ACC112 (cell line): Measurements from ENCODE around the gene RHBDD1.

Source experiments
- H2AFZ ChIP-seq: fragments of 200-600 bp; sonication (generic); one replicate; pipeline ENCODE4 v1.6.0; 2017; ENCODE audit warnings: antibody characterized with exemption, low read length; ENCODE audit not compliant: unreplicated experiment
- H3K27ac ChIP-seq: fragments of 200-600 bp; sonication (generic); 2 replicates; pipeline ENCODE4 v1.5.1; 2014; ENCODE audit warnings: low read depth, mild to moderate bottlenecking, antibody characterized with exemption, low read length, moderate library complexity
- H3K27me3 ChIP-seq: fragments of 200-600 bp; sonication (generic); 2 replicates; pipeline ENCODE4 v1.6.1; 2014; ENCODE audit warnings: mild to moderate bottlenecking, antibody characterized with exemption, low read length, moderate library complexity, mixed read lengths; ENCODE audit not compliant: insufficient read depth
- H3K36me3 ChIP-seq: fragments of 200-600 bp; sonication (generic); 2 replicates; pipeline ENCODE4 v1.6.1; 2016; ENCODE audit warnings: mild to moderate bottlenecking, antibody characterized with exemption, low read length, moderate library complexity, mixed read lengths; ENCODE audit not compliant: insufficient read depth
- H3K4me1 ChIP-seq: fragments of 200-600 bp; sonication (generic); one replicate; pipeline ENCODE4 v1.6.1; 2016; ENCODE audit warnings: low read length, mixed read lengths; ENCODE audit not compliant: insufficient read depth, unreplicated experiment, control insufficient read depth
- H3K4me3 ChIP-seq: fragments of 200-600 bp; sonication (generic); 2 replicates; pipeline ENCODE4 v1.5.1; 2014; ENCODE audit warnings: mild to moderate bottlenecking, low read depth, low read length
- H3K79me2 ChIP-seq: fragments of 200-600 bp; sonication (generic); one replicate; pipeline ENCODE4 v1.6.0; 2016; ENCODE audit warnings: low read length; ENCODE audit not compliant: control insufficient read depth, unreplicated experiment, insufficient read depth

The RHBDD1 gene

DNA sequence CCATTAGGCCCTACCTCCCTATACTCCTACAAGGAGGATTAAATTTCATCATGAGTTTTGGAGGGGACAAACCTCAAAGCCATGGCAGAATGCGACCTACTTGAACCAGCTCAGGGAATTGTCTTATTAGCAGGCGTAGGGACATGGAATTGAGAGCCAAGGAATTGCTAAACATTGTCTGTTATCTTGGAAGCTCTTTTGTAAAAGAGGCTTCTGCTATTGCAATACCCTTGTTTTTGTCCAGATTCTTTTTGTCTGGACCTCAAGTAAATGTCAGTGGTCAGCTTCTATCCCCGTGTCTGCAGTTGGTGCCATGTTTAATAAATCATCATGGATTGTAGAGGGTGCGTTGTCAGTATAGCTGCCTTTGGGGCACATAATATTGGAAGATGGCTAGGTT, 62.3 kb downstream of the RHBDD1 start:
- Histone ChIP-seq H3K4me3 (no peak overlapping the region), H3K36me3 (no peaks in the 10 kb centered on the region), H3K79me2 (no peaks in the 10 kb centered on the region), H3K27ac (no peak overlapping the region), H3K4me1 (peaks cover 16% of the 10 kb centered on the region), H2AFZ (no peak overlapping the region), H3K27me3 (no peaks in the 10 kb centered on the region)

DNA sequence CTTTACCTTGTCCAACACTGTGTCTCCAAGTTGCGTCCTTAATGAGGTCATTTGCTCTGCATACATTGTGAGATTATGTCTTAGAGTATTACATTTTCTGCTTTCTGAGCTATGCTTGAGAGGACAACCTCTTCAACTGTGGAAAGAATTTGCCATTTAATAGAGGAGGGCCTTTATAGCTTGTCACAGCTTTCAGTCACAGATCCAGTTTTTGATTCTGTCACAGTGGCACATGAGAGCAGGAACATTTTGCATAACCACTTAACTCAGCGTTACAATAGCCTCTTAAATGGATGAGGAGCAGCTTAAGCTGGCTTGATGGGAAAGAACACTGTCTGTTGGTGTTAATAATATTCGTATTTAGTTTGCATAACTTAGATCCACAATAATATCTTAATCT, 63.0 kb downstream of the RHBDD1 start:
- Histone ChIP-seq H3K4me1 (peaks cover 16% of the 10 kb centered on the region), H2AFZ (no peak overlapping the region), H3K79me2 (no peaks in the 10 kb centered on the region), H3K27me3 (no peaks in the 10 kb centered on the region), H3K4me3 (no peak overlapping the region), H3K36me3 (no peaks in the 10 kb centered on the region), H3K27ac (no peak overlapping the region)

DNA sequence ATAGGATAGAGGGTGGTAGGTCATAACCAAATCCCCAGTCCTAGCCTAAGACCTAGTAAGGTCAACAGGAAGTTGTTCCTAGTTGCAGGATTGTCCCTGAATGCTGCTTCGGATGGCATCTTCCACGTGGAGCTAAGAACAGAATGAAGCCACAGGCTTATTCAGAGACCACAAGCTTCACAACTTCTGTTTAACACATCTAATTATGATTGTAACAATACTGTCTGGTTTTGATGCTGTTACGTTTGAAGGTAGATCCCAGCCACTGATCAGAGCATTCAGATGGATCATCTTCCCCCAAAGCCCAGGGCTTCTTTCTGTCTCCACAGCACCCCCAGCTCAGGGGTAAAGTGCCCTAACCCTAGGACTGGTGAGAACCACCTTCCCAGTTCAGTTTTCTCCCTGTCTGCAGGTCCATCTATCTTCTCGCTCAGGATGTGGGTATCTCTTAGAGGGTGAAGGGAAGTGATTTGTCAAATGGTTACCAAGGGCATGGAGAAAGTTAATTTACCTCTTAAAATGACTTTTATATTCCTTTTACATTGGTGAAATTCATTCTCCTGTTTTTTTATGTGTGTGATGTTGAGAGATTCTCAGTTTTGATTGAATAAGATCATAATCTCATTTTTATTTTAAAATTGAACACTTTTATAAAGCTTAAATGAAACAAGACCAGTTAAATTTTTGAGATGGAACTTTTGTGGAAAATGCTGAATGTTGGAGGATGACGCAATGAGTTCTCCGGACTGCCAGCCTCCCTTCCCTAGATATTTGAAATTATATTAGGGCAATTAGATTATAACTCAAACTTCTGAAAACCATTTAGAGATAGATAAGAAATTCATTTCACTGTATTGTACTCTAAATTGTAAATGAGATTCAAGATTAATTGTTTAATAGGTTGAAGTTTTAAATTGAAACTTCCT, 66.5 kb downstream of the RHBDD1 start:
- peak overlapping the region; percentile 35 for H3K4me3 ChIP-seq
- no peaks in the 10 kb centered on the region for H3K27me3 ChIP-seq
- H3K4me1 ChIP-seq = peaks cover 21% of the 10 kb centered on the region

DNA sequence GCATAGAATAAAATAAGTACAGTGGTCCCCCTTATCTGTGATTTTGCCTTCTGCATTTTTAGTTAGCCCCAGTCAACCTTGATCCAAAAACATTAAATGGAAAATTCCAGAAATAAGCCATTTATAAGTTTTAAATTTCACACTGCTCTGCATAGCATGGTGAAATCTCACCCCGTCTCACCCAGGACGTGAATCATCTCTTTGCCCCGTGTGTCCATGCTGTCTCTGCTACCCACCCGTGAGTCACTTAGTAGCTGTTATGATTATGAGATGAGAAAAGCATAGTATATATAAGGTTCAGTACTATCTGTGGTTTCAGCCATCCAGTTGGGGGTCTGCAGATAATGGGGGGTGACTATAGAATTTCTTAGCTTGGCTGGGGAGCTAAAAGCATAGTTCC, 67.3 kb downstream of the RHBDD1 start:
- H3K27me3 ChIP-seq = no peaks in the 10 kb centered on the region
- peak overlapping the region; percentile 35 for H3K4me3 ChIP-seq
- H3K79me2 ChIP-seq = no peaks in the 10 kb centered on the region
- no peak overlapping the region for H2AFZ ChIP-seq
- H3K27ac ChIP-seq = peak overlapping the region; percentile 68
- H3K36me3 ChIP-seq = no peaks in the 10 kb centered on the region
- peaks cover 21% of the 10 kb centered on the region for H3K4me1 ChIP-seq

More for the DNA sequence above, 66.5 kb downstream of the RHBDD1 start:
- peak overlapping the region; percentile 68 for H3K27ac ChIP-seq
- H3K79me2 ChIP-seq = no peaks in the 10 kb centered on the region
- no peaks in the 10 kb centered on the region for H3K36me3 ChIP-seq
- peak overlapping the region; percentile 55 for H2AFZ ChIP-seq

DNA sequence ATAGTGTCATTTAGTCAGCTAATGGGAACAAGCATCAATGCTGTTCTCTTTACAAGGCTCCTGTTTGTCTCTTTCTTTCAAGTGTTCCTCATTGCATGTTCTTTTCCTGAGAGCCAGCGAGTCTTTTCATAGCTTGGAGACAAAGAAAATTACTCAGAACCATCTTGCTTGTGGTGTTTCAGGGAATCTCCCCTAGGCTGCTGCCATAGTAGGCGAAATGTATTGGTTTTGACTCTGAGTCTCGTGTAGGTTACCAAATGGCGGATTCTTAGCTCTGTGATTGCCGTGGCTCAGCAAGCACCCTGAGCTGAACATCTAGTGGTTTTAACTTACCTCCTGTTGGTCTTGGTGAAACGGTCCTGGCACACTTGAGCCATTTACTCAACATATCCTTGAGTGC, 68.7 kb downstream of the RHBDD1 start:
- Histone ChIP-seq H3K36me3 (no peaks in the 10 kb centered on the region), H2AFZ (no peak overlapping the region), H3K4me3 (no peak overlapping the region), H3K79me2 (no peaks in the 10 kb centered on the region), H3K4me1 (peaks cover 21% of the 10 kb centered on the region), H3K27me3 (no peaks in the 10 kb centered on the region), H3K27ac (no peak overlapping the region)

DNA sequence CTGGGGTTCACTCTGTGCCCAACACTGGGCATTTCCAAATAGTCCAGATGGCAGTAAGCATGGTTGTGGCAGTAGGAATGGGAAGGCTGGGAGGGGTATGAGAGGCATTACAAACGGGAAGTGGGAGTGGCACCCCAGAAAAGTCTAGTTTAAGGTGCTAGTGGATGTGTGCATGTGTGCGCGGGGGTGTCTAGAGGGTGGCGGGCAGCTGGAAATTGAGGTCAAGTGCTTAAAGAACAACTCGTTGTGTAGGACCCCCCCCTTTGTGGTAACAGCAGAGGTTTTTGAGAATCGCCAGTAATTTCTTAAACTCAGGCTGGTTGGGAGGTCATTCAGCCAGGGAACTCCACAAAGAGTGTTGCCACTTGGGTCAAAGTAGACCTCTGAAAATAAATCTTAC, 69.9 kb downstream of the RHBDD1 start:
- H3K4me3 ChIP-seq = no peak overlapping the region

DNA sequence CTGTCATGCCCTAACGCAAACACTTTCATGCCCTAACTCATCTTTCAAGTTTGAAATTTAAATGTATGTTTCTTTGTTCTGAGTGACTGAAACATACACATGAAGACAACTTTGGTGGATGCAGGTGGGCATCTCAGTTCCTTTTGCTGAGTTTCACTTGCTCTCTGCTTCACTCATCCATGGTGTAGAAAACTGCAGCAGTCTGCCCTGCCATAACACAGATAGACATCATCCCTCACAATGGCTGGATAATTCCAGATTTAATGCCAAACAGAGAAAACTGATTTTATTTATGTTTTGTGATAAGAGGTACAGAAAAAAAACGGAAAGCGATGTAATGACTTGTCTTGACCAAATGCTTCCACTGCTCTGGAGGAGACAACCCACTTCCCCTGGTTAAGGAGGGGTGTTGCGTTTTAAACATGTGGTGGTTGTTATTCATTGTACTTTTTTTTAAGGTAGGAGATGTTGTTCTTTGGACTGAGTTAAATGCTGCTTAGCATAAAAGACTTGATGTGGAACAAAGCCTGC, 70.4 kb downstream of the RHBDD1 start:
- Histone ChIP-seq H2AFZ (no peak overlapping the region), H3K4me3 (no peak overlapping the region), H3K79me2 (no peaks in the 10 kb centered on the region), H3K27me3 (no peaks in the 10 kb centered on the region), H3K27ac (no peak overlapping the region), H3K36me3 (no peaks in the 10 kb centered on the region), H3K4me1 (peaks cover 21% of the 10 kb centered on the region)

More for the DNA sequence above, 69.9 kb downstream of the RHBDD1 start:
- Histone ChIP-seq H3K27ac (no peak overlapping the region), H3K79me2 (no peaks in the 10 kb centered on the region), H3K36me3 (no peaks in the 10 kb centered on the region), H3K4me1 (peaks cover 21% of the 10 kb centered on the region), H3K27me3 (no peaks in the 10 kb centered on the region), H2AFZ (no peak overlapping the region)

DNA sequence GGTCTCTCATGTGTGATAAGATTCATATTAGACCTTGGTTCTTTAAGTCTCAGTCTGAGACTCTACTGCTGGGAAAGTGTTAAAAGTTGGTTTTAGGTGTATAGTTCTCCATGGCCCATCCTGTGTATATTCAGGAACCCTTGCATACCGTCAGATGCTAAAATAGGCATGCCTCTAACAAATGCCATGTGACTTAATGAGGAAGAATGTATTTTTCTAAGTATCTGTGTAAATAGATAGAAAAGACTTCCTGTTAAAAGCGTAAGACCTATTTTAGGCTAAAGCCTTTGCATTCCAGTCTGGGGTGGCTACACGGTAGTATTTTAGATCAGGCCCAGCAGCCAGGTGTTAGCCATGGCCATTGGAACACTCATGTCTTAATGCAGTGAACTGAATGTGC, 73.3 kb downstream of the RHBDD1 start:
- H3K36me3 ChIP-seq = no peaks in the 10 kb centered on the region
- H3K4me3 ChIP-seq = no peak overlapping the region
- H3K79me2 ChIP-seq = no peaks in the 10 kb centered on the region
- no peak overlapping the region for H3K27ac ChIP-seq
- peaks cover 2% of the 10 kb centered on the region for H3K4me1 ChIP-seq
- no peak overlapping the region for H2AFZ ChIP-seq
- no peaks in the 10 kb centered on the region for H3K27me3 ChIP-seq

DNA sequence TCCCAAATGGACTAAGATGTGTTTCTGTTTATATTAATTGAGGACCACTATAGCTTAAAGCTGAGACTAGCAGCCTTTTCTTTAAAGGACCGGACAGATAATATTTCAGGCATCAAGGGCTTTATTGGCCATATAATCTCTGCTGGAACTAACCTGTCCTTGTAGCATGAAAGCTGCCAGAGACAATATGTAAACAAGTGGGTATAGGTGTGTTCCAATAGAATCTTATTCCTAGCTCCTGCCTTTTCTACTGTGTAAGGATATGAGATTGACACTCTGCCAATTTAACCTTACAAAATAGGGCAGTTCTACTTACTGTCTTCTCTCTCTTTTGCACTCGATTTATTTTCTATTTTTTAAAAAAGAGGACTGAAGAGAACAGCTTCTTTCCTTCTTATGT, 74.0 kb downstream of the RHBDD1 start:
- no peaks in the 10 kb centered on the region for H3K4me1 ChIP-seq
- no peaks in the 10 kb centered on the region for H3K36me3 ChIP-seq
- no peaks in the 10 kb centered on the region for H3K27me3 ChIP-seq
- no peaks in the 10 kb centered on the region for H3K79me2 ChIP-seq
- no peak overlapping the region for H3K27ac ChIP-seq
- no peak overlapping the region for H3K4me3 ChIP-seq
- no peak overlapping the region for H2AFZ ChIP-seq

DNA sequence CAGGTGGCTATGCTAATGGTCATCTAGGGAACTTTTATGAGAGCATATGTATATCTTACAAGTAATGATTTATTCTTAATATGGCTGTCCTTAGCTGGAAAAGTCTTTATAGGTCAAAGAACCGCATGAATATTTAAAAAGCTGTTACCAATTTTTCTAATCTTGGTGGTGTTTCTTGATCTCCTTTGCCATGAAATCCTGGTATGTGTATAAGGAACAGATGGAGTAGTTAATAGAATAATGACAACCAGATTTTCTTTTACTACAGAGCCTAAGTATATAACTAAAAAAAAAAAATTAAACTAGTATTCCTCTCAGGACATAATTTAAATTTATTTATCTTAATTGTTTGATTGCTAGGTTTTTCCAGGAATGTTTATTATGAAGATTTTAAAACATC, 74.5 kb downstream of the RHBDD1 start:
- Histone ChIP-seq H3K27ac (no peak overlapping the region), H3K4me1 (no peaks in the 10 kb centered on the region), H3K79me2 (no peaks in the 10 kb centered on the region)

DNA sequence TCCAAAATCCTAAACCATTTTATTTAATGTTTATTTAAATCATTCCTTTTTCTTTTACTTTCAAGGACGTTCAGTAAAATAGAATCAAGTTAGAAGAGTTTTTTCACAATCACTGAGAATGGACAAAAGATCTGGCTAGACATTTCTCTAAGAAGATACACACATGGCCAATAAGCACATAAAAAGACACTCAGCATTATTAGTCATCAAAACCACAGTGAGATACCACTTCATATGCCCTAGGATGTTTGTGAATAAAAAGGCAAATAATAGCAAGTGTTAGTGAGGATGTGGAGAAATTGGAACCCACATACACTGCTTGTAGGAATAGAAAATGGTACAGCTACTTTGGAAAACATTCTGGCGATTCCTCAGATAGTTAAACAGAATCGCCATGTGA, 76.1 kb downstream of the RHBDD1 start:
- H3K36me3 ChIP-seq = no peaks in the 10 kb centered on the region
- no peaks in the 10 kb centered on the region for H3K79me2 ChIP-seq
- H2AFZ ChIP-seq = no peak overlapping the region
- H3K4me3 ChIP-seq = no peak overlapping the region
- H3K4me1 ChIP-seq = no peaks in the 10 kb centered on the region
- no peak overlapping the region for H3K27ac ChIP-seq
- H3K27me3 ChIP-seq = no peaks in the 10 kb centered on the region

More for the DNA sequence above, 74.5 kb downstream of the RHBDD1 start:
- no peak overlapping the region for H3K4me3 ChIP-seq
- H3K27me3 ChIP-seq = no peaks in the 10 kb centered on the region
- no peak overlapping the region for H2AFZ ChIP-seq
- H3K36me3 ChIP-seq = no peaks in the 10 kb centered on the region
